Lower leg skin (tissue), 4 donors: ENCODE measurements around the gene GPR78. TPM values are rescaled to one million over a fixed set of nuclear protein-coding genes. Genes with fewer than 3 reads are reported as not detected.

ENCODE experiments used
- DNase-seq, 2 donors: peaks; one replicate each; pipeline ENCODE4 v3.0.0-alpha.2; 2019; ENCODE audit warnings: low spot score in 2 of 2
- H3K4me3 ChIP-seq: fragments of 200-600 bp; sonication (generic); 2 replicates; pipeline ENCODE4 v1.5.1; 2017; ENCODE audit warnings: mild to moderate bottlenecking, low read depth; ENCODE audit not compliant: poor library complexity, severe bottlenecking
- POLR2A ChIP-seq, 2 donors: fragments of 450-650 bp; IDR thresholded peaks; one replicate each; pipeline ENCODE4 v1.6.1; 2016 to 2017; ENCODE audit warnings: antibody characterized with exemption in 2 of 2, mild to moderate bottlenecking in 1 of 2, moderate library complexity in 1 of 2
- WGBS, 2 donors: methylation state at CpG; one replicate each; pipeline ENCODE4 v1.1.5; 2018; 5-methylcytosine and 5-hydroxymethylcytosine counted together
- intact Hi-C: fragments of 100-400 bp; cut with DNase I; formaldehyde crosslinking; loops from one replicate; pipeline ENCODE4 v1.15.0; 2023; ENCODE audit warnings: low total_unique reads
- total RNA-seq, 4 donors: library from RNA; depleted of rRNA; stranded (reverse); fragments of >200 nt; gene quantifications; one replicate each; pipeline ENCODE4 v1.1.0, GENCODE V29; 2016
- TF ChIP-seq, protein P1 (sequence below), 3 donors: fragments of 450-650 bp; IDR thresholded peaks; one replicate each; pipeline ENCODE4 v1.5.1; 2016; ENCODE audit warnings: antibody characterized with exemption in 3 of 3, mild to moderate bottlenecking in 3 of 3, moderate library complexity in 2 of 3

Gene GPR78
- total RNA-seq, 4 donors from 2014 or later, result not detected

DNA sequence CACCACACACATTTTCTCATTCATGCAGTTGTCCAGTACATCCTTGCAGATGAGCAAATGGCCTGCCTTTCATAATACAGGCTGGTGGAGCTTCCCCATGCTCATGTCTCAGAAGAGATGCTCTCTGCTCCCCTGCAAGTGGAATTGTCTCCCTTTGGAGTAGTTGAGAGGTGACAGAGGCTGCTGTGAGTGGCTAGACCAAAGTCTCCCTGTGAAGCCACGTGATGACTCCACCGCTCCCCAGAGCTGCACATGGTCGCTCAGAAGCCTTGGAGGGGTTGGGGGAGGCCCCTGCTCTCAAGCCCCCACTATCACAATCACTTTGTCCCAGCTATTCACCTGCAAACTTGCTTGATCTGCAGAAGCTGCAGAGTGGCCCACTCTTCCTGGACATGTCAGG, 1.5 kb upstream of the GPR78 start:
- H3K4me3 ChIP-seq, result no peak overlapping the region
- WGBS, 2 donors, result 78 to 86% methylated on average over 3 of the region's 3 CpGs
- no peak for DNase-seq
- no peak for TF ChIP-seq POLR2A (IDR thresholded peaks at IDR 0.05)
- TF ChIP-seq, protein P1, sequence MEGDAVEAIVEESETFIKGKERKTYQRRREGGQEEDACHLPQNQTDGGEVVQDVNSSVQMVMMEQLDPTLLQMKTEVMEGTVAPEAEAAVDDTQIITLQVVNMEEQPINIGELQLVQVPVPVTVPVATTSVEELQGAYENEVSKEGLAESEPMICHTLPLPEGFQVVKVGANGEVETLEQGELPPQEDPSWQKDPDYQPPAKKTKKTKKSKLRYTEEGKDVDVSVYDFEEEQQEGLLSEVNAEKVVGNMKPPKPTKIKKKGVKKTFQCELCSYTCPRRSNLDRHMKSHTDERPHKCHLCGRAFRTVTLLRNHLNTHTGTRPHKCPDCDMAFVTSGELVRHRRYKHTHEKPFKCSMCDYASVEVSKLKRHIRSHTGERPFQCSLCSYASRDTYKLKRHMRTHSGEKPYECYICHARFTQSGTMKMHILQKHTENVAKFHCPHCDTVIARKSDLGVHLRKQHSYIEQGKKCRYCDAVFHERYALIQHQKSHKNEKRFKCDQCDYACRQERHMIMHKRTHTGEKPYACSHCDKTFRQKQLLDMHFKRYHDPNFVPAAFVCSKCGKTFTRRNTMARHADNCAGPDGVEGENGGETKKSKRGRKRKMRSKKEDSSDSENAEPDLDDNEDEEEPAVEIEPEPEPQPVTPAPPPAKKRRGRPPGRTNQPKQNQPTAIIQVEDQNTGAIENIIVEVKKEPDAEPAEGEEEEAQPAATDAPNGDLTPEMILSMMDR (IDR thresholded peaks at IDR 0.05), result no peak
- intact Hi-C loops, result no loop called here

DNA sequence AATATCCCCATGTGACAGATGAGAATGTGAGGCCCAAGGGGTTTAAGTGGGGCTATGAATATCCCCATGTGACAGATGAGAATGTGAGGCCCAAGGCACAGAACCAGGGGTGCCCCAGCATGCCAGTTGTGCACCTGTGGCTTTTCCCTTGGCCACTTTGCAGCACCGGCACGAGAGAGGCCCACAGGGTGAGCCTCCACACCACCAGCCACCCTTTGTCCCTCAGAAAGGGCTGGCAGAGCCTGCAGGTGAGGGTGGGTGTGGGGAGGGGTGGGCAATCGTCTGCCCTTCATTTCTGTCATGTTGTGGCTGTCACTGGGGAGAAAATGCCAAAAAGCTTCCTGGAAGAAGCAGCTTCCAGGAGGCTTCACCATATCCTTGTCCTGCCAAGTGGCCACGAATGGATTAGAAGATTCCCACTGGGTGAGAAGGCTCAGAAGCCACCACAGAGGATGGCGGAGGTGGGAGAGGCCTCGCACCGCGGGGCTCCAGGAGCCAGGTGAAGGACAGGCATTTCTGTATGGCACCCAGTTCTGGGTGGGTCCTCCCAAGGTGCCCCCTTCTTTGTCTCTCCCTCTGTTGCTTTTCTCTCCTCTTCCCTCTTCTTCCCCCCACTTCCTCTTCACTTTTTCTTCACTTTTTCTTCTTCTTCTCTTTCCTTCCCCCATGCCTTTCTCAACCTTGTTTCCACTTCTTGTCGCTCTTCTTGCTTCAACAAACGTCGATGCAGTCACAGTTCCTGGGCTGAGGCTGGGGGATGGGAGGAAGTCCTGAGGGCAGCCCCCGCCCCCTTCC, 469 bp upstream of the GPR78 start:
- TF ChIP-seq, protein P1 (IDR thresholded peaks at IDR 0.05), result no peak
- no peak for DNase-seq
- WGBS, 2 donors, result 25 to 31% methylated on average over 12 of the region's 12 CpGs
- H3K4me3 ChIP-seq, result no peak overlapping the region
- intact Hi-C loops, result loop anchor here (10.0 kb wide), 1 partner anchor 105 kb away; no protein-coding TSS in a partner anchor

DNA sequence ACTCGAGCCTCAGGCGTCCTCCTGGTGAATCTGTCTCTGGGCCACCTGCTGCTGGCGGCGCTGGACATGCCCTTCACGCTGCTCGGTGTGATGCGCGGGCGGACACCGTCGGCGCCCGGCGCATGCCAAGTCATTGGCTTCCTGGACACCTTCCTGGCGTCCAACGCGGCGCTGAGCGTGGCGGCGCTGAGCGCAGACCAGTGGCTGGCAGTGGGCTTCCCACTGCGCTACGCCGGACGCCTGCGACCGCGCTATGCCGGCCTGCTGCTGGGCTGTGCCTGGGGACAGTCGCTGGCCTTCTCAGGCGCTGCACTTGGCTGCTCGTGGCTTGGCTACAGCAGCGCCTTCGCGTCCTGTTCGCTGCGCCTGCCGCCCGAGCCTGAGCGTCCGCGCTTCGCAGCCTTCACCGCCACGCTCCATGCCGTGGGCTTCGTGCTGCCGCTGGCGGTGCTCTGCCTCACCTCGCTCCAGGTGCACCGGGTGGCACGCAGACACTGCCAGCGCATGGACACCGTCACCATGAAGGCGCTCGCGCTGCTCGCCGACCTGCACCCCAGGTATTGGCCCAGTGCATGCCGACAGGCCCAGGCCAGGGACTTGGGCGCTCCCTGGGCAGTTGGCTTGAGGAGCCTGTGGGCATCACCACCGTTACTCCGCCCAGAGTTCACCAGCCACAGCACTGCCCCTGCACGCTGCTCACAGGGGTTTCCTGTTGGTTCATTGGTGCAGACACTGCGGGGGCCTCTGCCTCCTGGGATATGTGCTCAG, 1.1 kb downstream of the GPR78 start:
- 68 to 76% methylated on average over 40 to 61 of the region's 66 CpGs for WGBS, 2 donors
- TF ChIP-seq, protein P1 (IDR thresholded peaks at IDR 0.05), result no peak
- no peak for TF ChIP-seq POLR2A (IDR thresholded peaks at IDR 0.05)

DNA sequence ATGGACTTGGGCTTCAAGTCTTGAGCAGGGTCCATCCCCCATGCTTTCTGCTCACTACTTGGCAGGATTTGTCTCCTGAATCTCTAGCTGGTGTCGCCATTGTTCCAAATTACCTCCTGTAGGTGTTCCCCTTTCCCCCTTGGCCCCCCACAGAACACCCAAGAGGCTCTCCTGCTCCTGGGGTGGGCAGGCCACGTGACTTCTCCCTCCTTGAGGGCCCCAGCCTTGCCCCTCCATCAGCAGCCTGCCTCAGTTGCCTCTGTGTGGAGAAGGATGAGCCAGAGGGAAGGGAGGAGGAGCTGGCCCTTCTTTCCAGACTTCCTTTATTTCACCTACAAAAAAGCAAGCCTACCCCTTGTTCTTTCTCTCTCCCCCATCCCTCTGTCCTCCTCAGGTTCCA, 1.8 kb downstream of the GPR78 start:
- DNase-seq, result no peak
- intact Hi-C loops, result loop anchor here (10.0 kb wide), 1 partner anchor 107 kb away; no protein-coding TSS in a partner anchor
- H3K4me3 ChIP-seq, result no peak overlapping the region
- WGBS, 2 donors, result 52 to 67% methylated on average over 2 of the region's 2 CpGs
- TF ChIP-seq, protein P1 (IDR thresholded peaks at IDR 0.05), result no peak
- TF ChIP-seq POLR2A (IDR thresholded peaks at IDR 0.05), result no peak

More for the DNA sequence above, 1.1 kb downstream of the GPR78 start:
- H3K4me3 ChIP-seq, result no peak overlapping the region
- DNase-seq, result no peak
- intact Hi-C loops, result loop anchor here (10.0 kb wide), 1 partner anchor 106 kb away; no protein-coding TSS in a partner anchor

- 88 to 95% methylated on average over 11 to 12 of the region's 12 CpGs for WGBS, 2 donors
- TF ChIP-seq, protein P1 (IDR thresholded peaks at IDR 0.05), result no peak
- TF ChIP-seq POLR2A (IDR thresholded peaks at IDR 0.05), result no peak
- DNase-seq, result no peak
- no peak overlapping the region for H3K4me3 ChIP-seq
- intact Hi-C loops, result loop anchor here (10.0 kb wide), 1 partner anchor 108 kb away; no protein-coding TSS in a partner anchor
These were observed 2.2 kb downstream of the GPR78 start for GRCh38 chr4:8582436-8582835.
